GM19438 (cell line): Measurements from ENCODE around the gene SLC37A1.
"Not testable (repeated sequence)": the region's sequence is repeated elsewhere in the genome, so short reads cannot be mapped to it uniquely, and the experiment has no call there.

Experiments
- ATAC-seq: cut with Tn5 transposase; IDR thresholded peaks from one replicate; pipeline ENCODE4 v1.9.1; 2021; ENCODE audit warnings: low read depth; ENCODE audit not compliant: unreplicated experiment

Gene SLC37A1

DNA sequence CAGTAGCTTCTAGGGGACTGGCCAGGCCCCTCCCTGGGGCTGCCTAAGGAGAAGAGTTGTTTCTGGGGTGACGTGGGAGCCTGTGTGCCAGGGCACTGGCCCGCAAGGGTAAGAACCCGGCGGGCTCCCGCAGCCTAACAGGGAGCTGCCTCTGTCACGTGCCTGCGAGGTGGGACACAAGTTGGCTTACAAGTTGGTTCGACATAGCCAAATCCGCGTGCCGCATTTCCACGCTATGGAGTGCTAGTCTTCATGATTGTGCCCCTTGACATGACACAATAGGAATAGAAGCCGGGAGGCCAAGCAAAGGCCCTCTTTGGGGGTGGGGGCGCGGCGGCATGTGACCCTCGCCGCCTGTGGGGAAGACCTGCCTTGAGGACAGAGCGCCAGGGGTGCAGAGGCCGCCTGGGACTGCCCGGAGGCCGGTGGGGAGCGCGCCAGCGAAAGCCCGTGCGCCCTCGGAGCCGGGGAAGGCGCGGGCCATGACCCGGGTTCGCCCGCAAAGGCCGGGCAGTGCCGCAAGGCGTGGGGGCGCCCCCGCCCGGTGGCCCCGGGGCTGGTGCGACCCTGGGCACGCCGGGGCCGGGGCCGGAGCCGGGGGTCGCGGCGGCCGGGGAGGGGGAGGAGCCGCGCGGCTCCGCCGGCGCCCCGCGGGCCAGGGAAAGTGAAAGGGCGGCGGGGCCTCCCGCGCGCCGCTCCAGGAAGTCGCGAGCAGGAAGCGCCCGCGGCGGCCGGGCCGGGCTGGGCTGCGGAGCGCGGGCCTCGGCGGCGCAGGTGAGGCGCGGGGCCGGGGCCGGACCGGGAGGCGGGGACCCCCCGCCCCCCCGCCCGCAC, at the start of gene SLC37A1:
Gene SLC37A1 (plus strand): TSS at position 702 of the 834 bp plus-strand sequence. CDS start 4,603 bp downstream, outside the sequence.
- no peak for ATAC-seq

DNA sequence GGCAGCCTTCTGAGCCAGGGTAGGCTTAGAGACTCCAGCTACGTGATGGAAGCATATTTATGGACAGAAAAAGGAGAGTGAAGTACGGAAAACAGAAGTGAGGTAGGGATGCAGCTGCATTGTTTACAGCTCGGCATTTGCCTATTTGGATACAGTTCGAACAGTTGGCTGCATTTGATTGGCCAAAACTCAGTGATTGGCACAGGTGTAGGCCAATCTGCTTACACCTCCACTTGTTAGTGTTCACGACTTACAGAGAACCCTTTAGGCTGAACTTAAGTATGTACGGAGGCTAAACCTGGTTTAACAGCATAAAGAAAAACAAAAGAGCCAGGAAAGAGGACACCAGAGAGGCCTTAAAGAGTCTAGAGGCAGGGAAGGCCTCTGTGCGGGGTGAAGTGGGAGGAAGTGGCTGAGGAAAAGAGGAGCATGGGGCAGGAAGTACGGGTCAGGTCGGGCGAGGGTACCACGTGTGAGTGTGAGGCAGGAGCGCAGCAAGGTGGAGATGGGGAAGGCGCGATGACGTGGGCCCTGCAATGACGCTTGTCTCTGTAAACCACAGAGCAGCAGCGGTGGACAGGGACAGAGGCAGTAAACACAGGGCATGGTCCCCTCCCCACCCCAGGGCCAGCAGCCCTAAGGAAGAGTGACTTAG, 49.7 kb upstream of the SLC37A1 start:
- no peak for ATAC-seq

DNA sequence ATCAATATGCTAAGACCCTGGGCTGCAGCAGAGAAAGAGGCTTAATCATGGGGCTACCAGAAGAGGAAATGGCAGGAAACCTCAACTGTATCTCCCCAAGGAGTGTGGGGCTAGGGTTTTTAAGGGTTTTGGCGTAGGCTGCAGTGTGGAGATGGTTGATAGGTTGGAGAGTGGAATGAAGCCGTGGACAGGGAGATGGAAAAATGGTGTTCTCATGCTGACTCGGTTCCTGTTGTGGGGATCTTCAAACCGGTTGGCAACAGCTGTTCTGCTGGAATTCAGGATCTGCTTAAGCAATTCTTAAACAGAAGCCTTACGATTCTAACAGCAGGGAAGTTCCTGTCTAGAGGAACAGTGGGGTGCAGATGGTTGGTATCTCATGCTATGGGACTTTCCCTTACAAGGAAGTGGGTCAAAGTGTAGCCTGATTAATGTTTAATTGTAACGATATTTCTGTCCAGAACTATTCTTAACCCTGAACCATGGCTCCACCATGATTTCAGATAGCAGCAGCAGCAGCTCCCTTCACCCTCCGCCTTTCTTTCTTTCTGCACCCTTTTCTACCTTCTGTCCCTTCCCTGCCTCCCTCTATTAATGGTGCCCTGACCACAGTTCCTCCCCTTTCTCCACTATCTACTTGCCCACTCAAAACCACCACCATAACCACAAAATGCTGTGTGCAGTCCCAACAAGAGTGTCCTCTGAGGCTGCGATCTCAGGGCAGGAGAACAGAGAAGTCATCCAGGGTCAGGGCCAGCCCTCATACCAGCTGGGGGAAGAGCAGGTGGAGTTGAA, 48.4 kb upstream of the SLC37A1 start:
- no peak for ATAC-seq

- no peak for ATAC-seq
These were observed 47.9 kb upstream of the SLC37A1 start for GRCh38 chr21:42465803-42466127.

GRCh38 chr21:42466700-42467099, 47.0 kb upstream of the SLC37A1 start:
- no peak for ATAC-seq

DNA sequence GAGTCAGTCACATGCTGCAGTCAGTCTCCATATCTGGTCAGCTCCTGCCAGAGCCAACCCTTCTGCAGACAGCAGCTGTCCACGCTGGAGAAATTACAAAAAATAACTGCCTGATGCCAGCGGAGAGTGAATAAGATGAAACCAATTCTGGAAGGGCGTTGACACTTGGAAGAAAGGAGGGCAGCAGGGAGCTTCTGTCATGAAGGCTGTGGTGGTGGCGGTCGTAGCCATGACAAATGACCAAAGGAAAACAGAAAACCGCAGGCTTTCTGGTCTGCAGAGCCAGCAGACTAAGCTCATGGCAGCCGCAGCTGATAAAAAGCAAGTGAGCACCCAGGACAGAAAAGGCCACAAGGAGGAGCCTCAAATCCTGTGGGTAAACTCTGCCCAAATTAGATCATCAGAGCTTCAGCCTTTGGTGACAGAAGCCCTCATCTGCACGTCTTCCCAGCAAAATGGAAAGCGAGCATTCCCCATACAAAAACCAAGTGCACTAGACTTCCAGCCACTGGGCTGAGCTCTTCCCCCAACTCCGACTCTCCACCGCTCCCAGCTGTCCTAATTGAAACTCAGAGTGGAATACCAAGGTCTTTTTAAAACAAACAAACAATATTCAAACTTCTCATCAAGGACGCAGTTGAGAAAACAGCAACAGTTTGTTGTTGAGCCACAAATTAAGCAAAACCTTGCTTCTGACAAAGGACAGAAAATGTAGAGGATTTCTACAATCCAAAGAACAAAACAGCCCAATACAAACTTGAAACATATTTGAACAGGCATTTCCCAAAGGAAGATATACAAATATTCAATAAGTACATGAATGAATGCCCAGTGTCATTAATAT, 46.3 kb upstream of the SLC37A1 start:
- no peak for ATAC-seq

DNA sequence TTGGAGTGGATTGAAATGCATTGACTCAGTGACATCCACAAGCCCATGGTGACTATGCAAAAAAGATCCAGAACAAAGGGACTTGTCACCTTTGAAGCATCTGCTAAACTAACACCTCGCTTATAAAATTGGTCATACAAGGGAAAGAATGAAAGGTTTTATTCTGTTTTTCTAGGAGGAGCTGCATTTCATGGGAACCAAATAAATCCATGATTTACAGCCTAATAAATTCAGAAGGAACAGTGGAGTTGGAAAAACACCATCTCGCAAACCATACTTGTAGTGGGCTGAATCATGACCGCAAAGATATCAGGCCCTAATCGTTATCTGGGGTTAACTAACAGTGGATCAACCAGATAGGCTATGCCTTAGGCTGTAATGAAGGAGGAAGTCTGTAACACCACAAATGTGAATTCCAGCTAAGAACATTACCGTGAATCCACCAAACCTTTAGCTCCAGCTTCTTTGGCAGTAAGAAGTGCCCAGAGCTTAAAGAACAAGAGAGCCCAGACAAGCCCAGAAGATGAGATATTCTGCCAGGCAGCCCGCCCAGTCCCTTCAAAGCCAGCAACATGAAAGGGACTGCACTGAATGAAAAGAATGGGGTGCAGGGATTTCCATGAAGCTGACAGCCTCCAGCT, 45.0 kb upstream of the SLC37A1 start:
- ATAC-seq = no peak

- ATAC-seq = no peak
These were observed 44.4 kb upstream of the SLC37A1 start for GRCh38 chr21:42469272-42469671.

DNA sequence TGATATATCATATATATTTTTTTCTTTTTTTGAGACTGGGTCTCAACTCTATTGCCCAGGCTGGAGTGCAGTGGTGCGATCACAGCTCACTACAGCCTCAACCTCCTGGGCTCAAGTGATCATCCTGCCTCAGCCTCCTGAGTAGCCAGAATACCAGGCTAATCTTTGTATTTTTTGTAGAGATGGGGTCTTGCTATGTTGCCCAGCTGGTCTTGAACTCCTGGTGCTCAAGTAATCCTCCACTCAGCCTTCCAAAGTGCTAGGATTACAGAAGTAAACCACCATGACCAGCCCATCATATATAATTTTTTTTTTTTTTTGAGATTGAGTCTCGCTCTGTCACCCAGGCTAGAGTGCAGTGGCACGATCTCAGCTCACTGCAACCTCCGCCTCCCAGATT, 43.9 kb upstream of the SLC37A1 start:
- not testable (repeated sequence) for ATAC-seq

DNA sequence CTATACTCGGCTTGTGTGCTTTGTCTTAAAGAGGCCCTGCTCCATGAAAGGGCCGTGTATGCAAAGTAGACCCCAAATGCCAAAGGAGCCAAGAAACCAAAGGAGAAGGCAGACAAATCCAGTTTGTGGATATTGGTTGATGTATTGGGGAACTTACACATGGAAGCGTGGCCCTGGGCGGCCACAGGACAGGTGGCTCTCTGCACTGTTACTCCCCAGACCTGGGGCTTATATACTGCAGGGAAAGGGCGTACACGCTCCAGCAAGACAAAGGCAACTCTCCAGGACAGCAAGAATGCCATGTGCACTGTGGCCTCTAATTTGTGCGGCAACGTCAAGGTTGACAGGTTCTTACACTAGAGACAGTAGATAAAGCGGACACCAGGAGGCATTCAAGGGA, 42.4 kb upstream of the SLC37A1 start:
- ATAC-seq = no peak

DNA sequence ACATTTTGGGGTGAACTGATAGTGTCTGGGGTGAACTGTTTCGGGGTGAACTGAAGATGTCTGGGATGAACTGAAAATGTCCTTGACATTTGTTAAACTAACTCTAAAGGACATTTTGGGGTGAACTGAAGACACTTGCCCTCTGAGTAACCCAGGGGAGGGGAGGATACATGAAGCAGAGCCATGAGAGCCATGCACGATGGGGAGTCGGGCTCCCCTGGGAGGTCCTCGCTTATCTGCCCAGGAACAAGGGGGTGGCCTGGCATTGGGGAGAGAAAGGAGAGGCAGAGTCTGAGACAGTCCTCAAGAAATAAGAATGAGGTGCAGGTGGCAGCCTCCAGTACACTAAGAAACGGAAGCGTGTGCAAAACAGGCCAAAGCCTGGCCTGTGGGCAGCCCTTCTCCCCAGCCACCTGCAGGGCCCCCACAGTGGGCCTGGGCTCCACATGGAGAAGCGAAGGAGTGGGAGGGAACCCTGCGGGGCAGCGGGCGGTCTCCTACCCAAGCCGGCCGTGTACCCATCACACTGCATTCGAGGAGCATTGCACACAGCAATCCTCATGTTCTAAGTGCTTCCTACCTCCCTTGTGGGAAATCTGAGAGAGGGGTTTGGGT, 41.8 kb upstream of the SLC37A1 start:
- no peak for ATAC-seq

DNA sequence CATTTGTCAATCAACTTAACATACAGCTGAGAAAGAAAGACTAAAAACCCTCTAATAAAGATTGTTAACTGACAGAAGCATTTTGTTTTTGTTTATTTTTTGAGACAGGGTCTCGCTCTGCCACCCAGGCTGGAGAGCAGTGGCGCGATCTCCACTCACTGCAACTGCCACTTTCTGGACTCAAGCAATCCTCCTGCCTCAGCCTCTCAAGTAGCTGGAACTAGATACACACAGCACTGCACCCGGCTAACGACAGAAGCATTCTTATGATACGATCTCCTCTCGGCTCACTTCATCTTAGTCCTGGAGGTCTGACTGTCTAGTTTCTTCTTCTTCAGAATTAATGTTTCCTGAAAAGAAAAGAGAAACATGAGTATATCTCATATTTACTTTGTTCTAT, 41.1 kb upstream of the SLC37A1 start:
- ATAC-seq = no peak

DNA sequence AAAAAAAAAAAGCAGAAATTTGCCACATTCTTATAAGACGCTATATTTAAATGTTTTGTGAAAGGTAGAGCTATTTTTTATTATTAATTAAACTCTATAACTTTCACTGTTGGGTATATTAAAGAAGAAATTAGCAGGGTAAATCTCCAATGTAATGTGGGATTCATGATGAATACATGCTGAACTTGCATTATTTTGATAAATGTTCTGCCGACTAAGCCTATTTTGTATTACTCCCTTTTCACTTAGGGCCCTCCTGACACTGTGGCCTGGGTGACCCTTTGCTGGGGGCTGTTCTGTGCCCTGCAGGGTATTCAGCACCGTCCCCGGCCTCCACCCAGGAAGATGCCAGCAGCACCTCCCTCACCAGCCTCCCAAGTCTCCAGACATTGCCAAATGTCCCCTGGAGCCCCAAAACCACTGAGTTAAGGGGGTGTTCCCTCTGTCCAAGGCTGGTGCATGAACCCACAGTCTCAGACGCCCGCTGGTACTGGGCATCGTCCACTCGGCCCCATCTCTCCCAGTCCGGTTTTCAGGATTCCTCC, 40.1 kb upstream of the SLC37A1 start:
- no peak for ATAC-seq

DNA sequence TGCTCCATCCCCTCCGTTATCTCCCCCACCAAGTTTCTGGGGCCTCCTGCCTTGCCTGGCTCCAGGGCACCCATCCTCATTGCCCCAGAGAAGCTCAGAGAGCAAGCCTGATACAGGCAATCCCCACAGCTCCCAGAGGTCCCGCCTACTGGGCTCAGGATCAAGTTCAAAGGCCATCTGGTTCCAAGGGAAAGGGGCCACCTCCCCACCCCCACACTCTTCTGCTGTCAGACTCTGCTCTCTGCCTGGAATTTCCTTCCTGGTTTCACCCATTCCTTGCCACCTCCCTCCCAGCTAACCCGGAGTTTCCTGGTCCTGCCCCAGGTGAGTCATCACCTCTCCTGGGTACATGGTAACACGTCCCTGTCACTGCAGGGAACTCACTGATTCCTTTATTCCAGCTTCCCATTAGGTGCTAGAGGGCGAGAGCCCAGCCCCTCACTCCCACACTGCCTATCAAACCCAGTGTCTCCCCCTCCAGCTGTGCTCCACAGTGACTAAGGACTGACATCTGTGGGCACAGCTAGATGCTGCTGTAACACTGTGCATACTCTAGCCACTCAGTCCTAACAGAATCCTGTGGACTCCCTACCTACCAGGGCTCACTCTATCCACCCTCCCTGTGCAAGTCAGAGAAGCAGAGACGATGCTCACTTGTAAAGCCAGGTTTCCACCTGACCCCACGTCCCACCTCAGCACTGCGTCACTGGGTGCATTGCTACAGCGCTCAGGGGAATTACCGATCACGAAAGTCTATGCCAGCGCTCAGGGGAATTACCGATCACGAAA, 39.4 kb upstream of the SLC37A1 start:
- ATAC-seq = no peak

- ATAC-seq = no peak
These were observed 38.6 kb upstream of the SLC37A1 start for GRCh38 chr21:42475036-42475435.

GRCh38 chr21:42475526-42476387, 37.9 kb upstream of the SLC37A1 start:
- ATAC-seq = no peak
